NK-92 (cell line): ENCODE data around the gene CACNA2D1.
"Not testable (repeated sequence)": the region's sequence is repeated elsewhere in the genome, so short reads cannot be mapped to it uniquely, and the experiment has no call there.

Source experiments
- DNase-seq: peaks from one replicate; lab custom pipeline; 2025; ENCODE audit not compliant: unreplicated experiment; lab: John Stamatoyannopoulos, UW

The CACNA2D1 gene

GRCh38 chr7:82393840-82394220 is 49.7 kb downstream of the CACNA2D1 start:
- no peak for DNase-seq

- no peak for DNase-seq
These were observed 50.3 kb downstream of the CACNA2D1 start for GRCh38 chr7:82393076-82393839.

GRCh38 chr7:82390936-82391335 is 52.6 kb downstream of the CACNA2D1 start:
- DNase-seq = no peak

GRCh38 chr7:82389876-82390275 is 53.7 kb downstream of the CACNA2D1 start:
- no peak for DNase-seq

GRCh38 chr7:82388138-82388537 is 55.4 kb downstream of the CACNA2D1 start:
- no peak for DNase-seq

- not testable (repeated sequence) for DNase-seq
These were observed 57.0 kb downstream of the CACNA2D1 start for GRCh38 chr7:82386571-82386970.

- no peak for DNase-seq
These were observed 58.8 kb downstream of the CACNA2D1 start for GRCh38 chr7:82384779-82385178.

GRCh38 chr7:82384051-82384464 is 59.5 kb downstream of the CACNA2D1 start:
- DNase-seq = no peak

GRCh38 chr7:82382276-82382675 is 61.3 kb downstream of the CACNA2D1 start:
- DNase-seq = no peak

GRCh38 chr7:82376739-82377138 is 66.8 kb downstream of the CACNA2D1 start:
- no peak for DNase-seq

- no peak for DNase-seq
These were observed 67.9 kb downstream of the CACNA2D1 start for GRCh38 chr7:82375713-82376112.

- no peak for DNase-seq
These were observed 68.4 kb downstream of the CACNA2D1 start for GRCh38 chr7:82375129-82375528.

GRCh38 chr7:82373926-82374635 is 69.5 kb downstream of the CACNA2D1 start:
- DNase-seq = no peak

- DNase-seq = no peak
These were observed 78.9 kb downstream of the CACNA2D1 start for GRCh38 chr7:82364671-82365070.

GRCh38 chr7:82364048-82364447 is 79.5 kb downstream of the CACNA2D1 start:
- DNase-seq = no peak

GRCh38 chr7:82362129-82362706 is 81.4 kb downstream of the CACNA2D1 start:
- no peak for DNase-seq

- no peak for DNase-seq
These were observed 82.8 kb downstream of the CACNA2D1 start for GRCh38 chr7:82360591-82361368.

- no peak for DNase-seq
These were observed 84.2 kb downstream of the CACNA2D1 start for GRCh38 chr7:82359426-82359825.

- no peak for DNase-seq
These were observed 84.7 kb downstream of the CACNA2D1 start for GRCh38 chr7:82358923-82359322.

- no peak for DNase-seq
These were observed 85.5 kb downstream of the CACNA2D1 start for GRCh38 chr7:82358009-82358578.

GRCh38 chr7:82348251-82348650 is 95.3 kb downstream of the CACNA2D1 start:
- no peak for DNase-seq
